Erythroblast (primary cell): Measurements from ENCODE around the gene LGALSL.

Experiments used
- GATA1 ChIP-seq: IDR thresholded peaks from 2 replicates; pipeline ENCODE4 v1.6.1; 2011; ENCODE audit warnings: low read depth, mild to moderate bottlenecking, control low read depth, low read length, moderate library complexity
- POLR2A ChIP-seq: IDR thresholded peaks from 2 replicates; pipeline ENCODE4 v1.6.1; 2011; ENCODE audit warnings: mild to moderate bottlenecking, low read length

DNA sequence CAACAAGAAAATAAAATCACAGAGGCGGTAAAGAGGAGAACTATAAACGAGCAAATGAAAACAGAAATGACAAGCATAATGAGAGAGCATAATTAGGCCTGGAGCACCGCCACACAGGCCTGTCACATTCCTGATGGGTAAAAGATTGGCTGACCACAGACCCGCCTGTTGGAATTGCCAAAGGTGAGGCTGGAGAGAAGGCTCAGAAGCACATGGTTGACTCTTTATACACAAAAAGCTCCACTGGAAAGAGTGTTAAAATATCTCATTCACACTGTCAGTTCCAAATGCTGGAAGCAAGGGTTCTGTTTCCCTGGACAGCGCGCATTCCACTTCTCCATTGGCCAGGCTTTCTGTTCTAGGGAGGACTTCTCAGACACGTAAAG lies 5.9 kb upstream of the LGALSL start:
- TF ChIP-seq POLR2A (no peak), GATA1 (no peak)
